Suprapubic skin (tissue), 4 donors: ENCODE data around the gene GUCA1A.
"Not testable (repeated sequence)": the region's sequence is repeated elsewhere in the genome, so short reads cannot be mapped to it uniquely, and the experiment has no call there.

ENCODE experiments used
- CTCF ChIP-seq, 2 donors: fragments of 200-600 bp in 1 of 2; fragments of 450-650 bp in 1 of 2; sonication (generic) in 1 of 2; IDR thresholded peaks; one replicate each; pipeline ENCODE4 v1.5.1; 2016 to 2019; ENCODE audit warnings: antibody characterized with exemption in 2 of 2, mild to moderate bottlenecking in 1 of 2, moderate library complexity in 1 of 2
- POLR2A ChIP-seq, 2 donors: fragments of 450-650 bp; IDR thresholded peaks; one replicate each; pipeline ENCODE4 v1.6.1; 2017; ENCODE audit warnings: antibody characterized with exemption in 2 of 2, mild to moderate bottlenecking in 2 of 2, moderate library complexity in 2 of 2
- POLR2AphosphoS5 ChIP-seq, 3 donors: sonication (generic); formaldehyde crosslinking; IDR thresholded peaks; one replicate each; pipeline ENCODE4 v1.6.1; 2017; ENCODE audit warnings: antibody characterized with exemption in 3 of 3

- TF ChIP-seq CTCF, POLR2AphosphoS5, POLR2A (IDR thresholded peaks at IDR 0.05): not testable (repeated sequence)
These were observed 19.2 kb downstream of the GUCA1A start for GRCh38 chr6:42192385-42192784.
